Keratinocyte (primary cell): ENCODE results near the gene KCNN3. TPM values are rescaled to one million over a fixed set of nuclear protein-coding genes. Genes with fewer than 3 reads are reported as not detected.

ENCODE experiments used
- DNase-seq: peaks from one replicate; pipeline ENCODE4 v3.0.0-alpha.2; 2011; ENCODE audit warnings: low read depth, missing footprints, low spot score
- FAIRE-seq: peaks from 2 replicates; lab custom pipeline; 2011; peaks lifted over from hg19 to GRCh38; lab: Jason Lieb, UNC
- H2AFZ ChIP-seq: 2 replicates; pipeline ENCODE4 v1.6.0; 2012; ENCODE audit warnings: low read length, control low read depth, inconsistent platforms; ENCODE audit not compliant: control insufficient read depth
- H3K27ac ChIP-seq: 2 replicates; pipeline ENCODE4 v1.5.1; 2011; ENCODE audit warnings: low read length; ENCODE audit not compliant: control insufficient read depth, insufficient read depth
- H3K27me3 ChIP-seq: 3 replicates; pipeline ENCODE4 v1.6.0; 2011; ENCODE audit warnings: low read length; ENCODE audit not compliant: control insufficient read depth, insufficient read depth; ENCODE audit errors: extremely low read depth
- H3K36me3 ChIP-seq, 2 experiments: 2 replicates in 1 of 2; 3 replicates in 1 of 2; pipeline ENCODE4 v1.5.1; 2011; ENCODE audit warnings: low read length in 2 of 2, mild to moderate bottlenecking in 1 of 2; ENCODE audit not compliant: control insufficient read depth in 2 of 2, insufficient read depth in 2 of 2; ENCODE audit errors: extremely low read depth in 1 of 2
- H3K4me1 ChIP-seq: 3 replicates; pipeline ENCODE4 v1.5.1; 2011; ENCODE audit warnings: low read length; ENCODE audit not compliant: control insufficient read depth, insufficient read depth; ENCODE audit errors: extremely low read depth
- H3K4me2 ChIP-seq: 3 replicates; pipeline ENCODE4 v1.6.0; 2011; ENCODE audit warnings: low read depth, low read length; ENCODE audit not compliant: control insufficient read depth, insufficient read depth; ENCODE audit errors: extremely low read depth
- H3K4me3 ChIP-seq, 3 experiments: fragments of 200-600 bp in 1 of 3; sonication (generic) in 1 of 3; 2 replicates in 2 of 3; 3 replicates in 1 of 3; pipeline ENCODE4 v1.5.1; 2011 to 2016; ENCODE audit warnings: low read length in 3 of 3, mild to moderate bottlenecking in 3 of 3, control low read depth in 2 of 3, inconsistent platforms in 1 of 3, low read depth in 1 of 3, mixed read lengths in 1 of 3, mixed run types in 1 of 3, moderate library complexity in 1 of 3; ENCODE audit not compliant: control insufficient read depth in 2 of 3, insufficient read depth in 2 of 3; ENCODE audit errors: extremely low read depth in 1 of 3
- H3K79me2 ChIP-seq: 2 replicates; pipeline ENCODE4 v1.6.0; 2012; ENCODE audit warnings: low read length; ENCODE audit not compliant: control insufficient read depth, insufficient read depth
- H3K9ac ChIP-seq: 3 replicates; pipeline ENCODE4 v1.6.0; 2011; ENCODE audit warnings: low read length; ENCODE audit not compliant: control insufficient read depth, insufficient read depth; ENCODE audit errors: extremely low read depth
- H3K9me1 ChIP-seq: 3 replicates; pipeline ENCODE4 v1.6.0; 2011; ENCODE audit warnings: low read length; ENCODE audit not compliant: control insufficient read depth, insufficient read depth; ENCODE audit errors: extremely low read depth
- H3K9me3 ChIP-seq: 2 replicates; pipeline ENCODE4 v1.5.1; 2012; ENCODE audit warnings: low read depth, low read length; ENCODE audit not compliant: control insufficient read depth
- H4K20me1 ChIP-seq: 3 replicates; pipeline ENCODE4 v1.6.0; 2011; ENCODE audit warnings: low read length; ENCODE audit not compliant: control insufficient read depth, insufficient read depth; ENCODE audit errors: extremely low read depth
- CTCF ChIP-seq, 3 experiments: IDR thresholded peaks in 1 of 3; conservative IDR thresholded peaks in 1 of 3; optimal IDR thresholded peaks in 1 of 3; 2 replicates in 2 of 3; 3 replicates in 1 of 3; pipeline versions ENCODE3 to v1.5.1; 2011; ENCODE audit warnings: low read length in 3 of 3, mild to moderate bottlenecking in 3 of 3, moderate library complexity in 2 of 3, control low read depth in 1 of 3, inconsistent platforms in 1 of 3; ENCODE audit not compliant: insufficient read depth in 2 of 3; ENCODE audit errors: extremely low read depth in 1 of 3
- EZH2 ChIP-seq: IDR thresholded peaks from one replicate; pipeline ENCODE4 v1.6.1; 2012; ENCODE audit warnings: inconsistent platforms, mild to moderate bottlenecking, low read length, moderate library complexity
- dilution Hi-C: fragments of 300-500 bp; cut with MboI; formaldehyde crosslinking; loops from one replicate; pipeline ENCODE4 v1.7.0; 2020; ENCODE audit warnings: low sequenced_read_pairs; ENCODE audit not compliant: extremely low pct_ligation_motif_present
- polyA plus RNA-seq, 5 experiments: library from polyadenylated mRNA; depleted of rRNA in 3 of 5; stranded (reverse) in 3 of 5; stranded (forward) in 1 of 5; unstranded in 1 of 5; fragments of >200 nt; gene quantifications; 1 replicate in 1 of 5; 2 replicates in 3 of 5; 3 replicates in 1 of 5; pipeline versions ENCODE4 v1.2.1 to v1.2.3, GENCODE V29; 2011 to 2012; ENCODE audit warnings: missing spikeins in 2 of 5, low read depth in 1 of 5, low replicate concordance in 1 of 5

KCNN3 gene
- polyA plus RNA-seq, 1 donor (not counting 4 experiments of a cell fraction or from before 2014, with no cell fraction given) = 0.05 TPM

DNA sequence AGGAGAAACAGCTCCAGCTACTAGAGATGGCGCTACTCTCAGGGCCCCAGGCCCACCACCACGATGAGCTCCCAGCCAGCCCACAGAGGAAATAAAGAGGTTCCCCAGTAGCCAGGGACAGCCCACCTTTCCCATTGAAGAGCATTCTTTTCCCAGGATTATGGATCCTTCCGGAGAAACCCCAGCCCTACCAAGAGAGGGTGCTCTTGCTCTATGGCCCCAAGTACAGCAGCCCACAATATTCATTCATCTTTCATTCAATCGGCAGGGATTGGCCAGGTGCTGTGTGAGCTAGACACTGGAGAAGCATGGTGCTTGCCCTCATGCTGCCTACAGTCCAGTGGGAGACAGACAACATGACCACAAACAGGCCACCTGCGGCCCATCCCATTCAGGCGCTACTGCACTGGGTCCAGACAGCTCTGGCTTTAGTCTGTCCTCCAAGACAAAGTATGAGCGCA, 36.6 kb upstream of the KCNN3 start:
- no peak for TF ChIP-seq EZH2
- peak; percentile 79 to 87 (median 84) for TF ChIP-seq CTCF (optimal IDR thresholded peaks at IDR 0.05 in 1 of 3, IDR thresholded peaks at IDR 0.05 in 1 of 3, conservative IDR thresholded peaks at IDR 0.05 in 1 of 3; ENCODE audit: extremely low read depth in 1 of 3, insufficient read depth in 2 of 3, low read length in 3 of 3)
- DNase-seq (no peak), FAIRE-seq (no peak)
- H3K36me3 ChIP-seq = no peaks in the 10 kb centered on the region
- H3K27me3 ChIP-seq = no peaks in the 10 kb centered on the region
- H3K9me1 ChIP-seq = no peaks in the 10 kb centered on the region
- H4K20me1 ChIP-seq = no peaks in the 10 kb centered on the region
- H3K4me2 ChIP-seq = no peak overlapping the region
- no peak overlapping the region for H2AFZ ChIP-seq
- H3K9me3 ChIP-seq = peaks cover 7% of the 10 kb centered on the region
- peaks cover 11% of the 10 kb centered on the region for H3K4me1 ChIP-seq
- no peaks in the 10 kb centered on the region for H3K79me2 ChIP-seq
- no peak overlapping the region for H3K4me3 ChIP-seq
- no peak overlapping the region for H3K9ac ChIP-seq
- no peak overlapping the region for H3K27ac ChIP-seq
- dilution Hi-C loops = no loop called here

- Histone ChIP-seq H3K36me3 (no peaks in the 10 kb centered on the region), H2AFZ (no peak overlapping the region), H3K4me3 (no peak overlapping the region), H3K4me1 (no peaks in the 10 kb centered on the region), H3K27me3 (no peaks in the 10 kb centered on the region), H3K9me3 (no peaks in the 10 kb centered on the region), H3K4me2 (no peak overlapping the region), H3K27ac (no peak overlapping the region), H4K20me1 (no peaks in the 10 kb centered on the region), H3K9ac (no peak overlapping the region), H3K9me1 (no peaks in the 10 kb centered on the region), H3K79me2 (no peaks in the 10 kb centered on the region)
- dilution Hi-C loops = no loop called here
- TF ChIP-seq CTCF (optimal IDR thresholded peaks at IDR 0.05 in 1 of 3, IDR thresholded peaks at IDR 0.05 in 1 of 3, conservative IDR thresholded peaks at IDR 0.05 in 1 of 3; ENCODE audit: extremely low read depth in 1 of 3, insufficient read depth in 2 of 3, low read length in 3 of 3) (no peak), EZH2 (no peak)
- FAIRE-seq (no peak), DNase-seq (no peak)
Observed at GRCh38 chr1:154902938-154903566, 33.0 kb upstream of the KCNN3 start.
